Activated effector memory CD4-positive, alpha-beta T cell treated with anti-CD3 and anti-CD28 coated beads, Interleukin-2, amount 50 U/mL, for 16 hours (primary cell): ENCODE measurements around the gene MTF1.
"Not testable (repeated sequence)": the region's sequence is repeated elsewhere in the genome, so short reads cannot be mapped to it uniquely, and the experiment has no call there.

ENCODE experiments used
- DNase-seq: peaks from one replicate; pipeline ENCODE4 v3.0.0-alpha.2; 2020

The MTF1 gene

GRCh38 chr1:37859507-37860345 lies at the start of gene MTF1:
TSS of gene MTF1 (minus strand) at chr1:37859592. CDS start at chr1:37857658, 1,934 bp downstream.
- DNase-seq: peak; percentile 99

- DNase-seq: not testable (repeated sequence)
Observed at GRCh38 chr1:37908531-37908930, 49.1 kb upstream of the MTF1 start.

GRCh38 chr1:37907416-37908125 lies 48.2 kb upstream of the MTF1 start:
- not testable (repeated sequence) for DNase-seq

- not testable (repeated sequence) for DNase-seq
Observed at GRCh38 chr1:37906591-37906990, 47.2 kb upstream of the MTF1 start.

GRCh38 chr1:37905727-37906126 lies 46.3 kb upstream of the MTF1 start:
- no peak for DNase-seq

- not testable (repeated sequence) for DNase-seq
Observed at GRCh38 chr1:37903921-37904320, 44.5 kb upstream of the MTF1 start.

- DNase-seq: no peak
Observed at GRCh38 chr1:37902983-37903382, 43.6 kb upstream of the MTF1 start.

GRCh38 chr1:37901893-37902225 lies 42.5 kb upstream of the MTF1 start:
- DNase-seq: no peak

- DNase-seq: no peak
Observed at GRCh38 chr1:37901191-37901892, 42.0 kb upstream of the MTF1 start.

GRCh38 chr1:37897563-37897962 lies 38.2 kb upstream of the MTF1 start:
- not testable (repeated sequence) for DNase-seq

GRCh38 chr1:37893673-37894072 lies 34.3 kb upstream of the MTF1 start:
- DNase-seq: no peak

- DNase-seq: no peak
Observed at GRCh38 chr1:37892151-37893047, 33.0 kb upstream of the MTF1 start.

GRCh38 chr1:37890378-37891014 lies 31.1 kb upstream of the MTF1 start:
- DNase-seq: no peak

- DNase-seq: no peak
Observed at GRCh38 chr1:37888022-37888700, 28.8 kb upstream of the MTF1 start.

GRCh38 chr1:37884145-37884544 lies 24.8 kb upstream of the MTF1 start:
- DNase-seq: no peak

- DNase-seq: no peak
Observed at GRCh38 chr1:37883671-37884070, 24.3 kb upstream of the MTF1 start.

- DNase-seq: no peak
Observed at GRCh38 chr1:37879865-37880264, 20.5 kb upstream of the MTF1 start.

- DNase-seq: no peak
Observed at GRCh38 chr1:37878071-37878470, 18.7 kb upstream of the MTF1 start.

GRCh38 chr1:37875833-37876232 lies 16.4 kb upstream of the MTF1 start:
- DNase-seq: no peak

- no peak for DNase-seq
Observed at GRCh38 chr1:37872692-37873091, 13.3 kb upstream of the MTF1 start.

- no peak for DNase-seq
Observed at GRCh38 chr1:37868466-37868865, 9.1 kb upstream of the MTF1 start.

GRCh38 chr1:37867784-37868183 lies 8.4 kb upstream of the MTF1 start:
- DNase-seq: no peak
